Smooth muscle cell (in vitro differentiated cells): ENCODE results near the gene PYURF. TPM values are rescaled to one million over a fixed set of nuclear protein-coding genes. Genes with fewer than 3 reads are reported as not detected.

Source experiments
- DNase-seq: peaks from one replicate; lab custom pipeline; 2025; ENCODE audit not compliant: unreplicated experiment; lab: John Stamatoyannopoulos, UW
- H2AFZ ChIP-seq: fragments of 200-600 bp; sonication (generic); 2 replicates; pipeline ENCODE4 v1.6.0; 2016; ENCODE audit warnings: antibody characterized with exemption, low read depth, mild to moderate bottlenecking
- H3F3A ChIP-seq: fragments of 200-600 bp; sonication (generic); 2 replicates; pipeline ENCODE4 v1.6.0; 2017; ENCODE audit warnings: antibody characterized with exemption, low read depth
- H3K27ac ChIP-seq: fragments of 200-600 bp; sonication (generic); 2 replicates; pipeline ENCODE4 v1.5.1; 2016; ENCODE audit warnings: low read depth, mild to moderate bottlenecking
- H3K27me3 ChIP-seq: fragments of 200-600 bp; sonication (generic); 2 replicates; pipeline ENCODE4 v1.6.1; 2016; ENCODE audit warnings: low read depth, mild to moderate bottlenecking
- H3K36me3 ChIP-seq: fragments of 200-600 bp; sonication (generic); 2 replicates; pipeline ENCODE4 v1.5.1; 2016; ENCODE audit warnings: low read depth
- H3K4me1 ChIP-seq: fragments of 200-600 bp; sonication (generic); 2 replicates; pipeline ENCODE4 v1.5.1; 2016; ENCODE audit warnings: low read depth
- H3K4me2 ChIP-seq: fragments of 200-600 bp; sonication (generic); 2 replicates; pipeline ENCODE4 v1.6.0; 2016; ENCODE audit warnings: mild to moderate bottlenecking
- H3K4me3 ChIP-seq: fragments of 200-600 bp; sonication (generic); 2 replicates; pipeline ENCODE4 v1.5.1; 2016; ENCODE audit warnings: mild to moderate bottlenecking
- H3K79me2 ChIP-seq: fragments of 200-600 bp; sonication (generic); 2 replicates; pipeline ENCODE4 v1.6.0; 2016; ENCODE audit warnings: low read depth, mild to moderate bottlenecking
- H3K9ac ChIP-seq: fragments of 200-600 bp; sonication (generic); 2 replicates; pipeline ENCODE4 v1.6.0; 2016; ENCODE audit warnings: low read depth
- H3K9me3 ChIP-seq: fragments of 200-600 bp; sonication (generic); replicated peaks from 2 replicates; pipeline ENCODE4 v1.5.1; 2016; ENCODE audit warnings: low read depth
- H4K20me1 ChIP-seq: fragments of 200-600 bp; sonication (generic); 2 replicates; pipeline ENCODE4 v1.6.0; 2016; ENCODE audit warnings: low read depth
- whole genome bisulfite sequencing: methylation state at CpG from one replicate; pipeline ENCODE4 v1.1.7; 2016; ENCODE audit warnings: low lambda C conversion rate; 5-methylcytosine and 5-hydroxymethylcytosine counted together
- polyA plus RNA-seq: library from polyadenylated mRNA; unstranded; fragments of >200 nt; fragmentation: Nextera tagmentation; extraction: Ambion mirVana; gene quantifications from 2 replicates; pipeline ENCODE4 v1.2.1, GENCODE V29; 2016
- total RNA-seq: library from RNA; depleted of rRNA; stranded (reverse); fragments of >200 nt; gene quantifications from 2 replicates; pipeline ENCODE4 v1.2.3, GENCODE V29; 2014
- TF ChIP-seq, protein P1 (sequence below): fragments of 200-600 bp; sonication (generic); IDR thresholded peaks from 2 replicates; pipeline ENCODE4 v1.5.1; 2017; ENCODE audit warnings: borderline replicate concordance, mild to moderate bottlenecking, antibody characterized with exemption; ENCODE audit not compliant: insufficient read depth, poor library complexity, severe bottlenecking

PYURF gene
- total RNA-seq, result 92.1 and 105 TPM in 2 replicates
- polyA plus RNA-seq, result 86.6 and 87.7 TPM in 2 replicates

GRCh38 chr4:88523325-88524129, at the start of gene PYURF:
PYURF (minus strand) TSS chr4:88523776; CDS start chr4:88523700, 76 bp downstream.
- H2AFZ ChIP-seq, result peak within 1 kb of the TSS; percentile 95
- H3K79me2 ChIP-seq, result peaks cover 23% of the 10 kb centered on the region
- peak within 1 kb of the TSS; percentile 86 for H3K4me2 ChIP-seq
- H3K9ac ChIP-seq, result peak within 1 kb of the TSS; percentile 70
- H3F3A ChIP-seq, result no peaks in the 10 kb centered on the region
- DNase-seq, result peak; percentile 82
- no peaks in the 10 kb centered on the region for H3K9me3 ChIP-seq
- peak within 1 kb of the TSS; percentile 54 for H3K27ac ChIP-seq
- H3K4me3 ChIP-seq, result peak within 1 kb of the TSS; percentile 70
- under 1% methylated on average over 67 of the region's 68 CpGs for WGBS
- peaks cover 14% of the 10 kb centered on the region for H3K4me1 ChIP-seq
- peaks cover 15% of the 10 kb centered on the region for H4K20me1 ChIP-seq
- no peaks in the 10 kb centered on the region for H3K27me3 ChIP-seq
- TF ChIP-seq, protein P1, sequence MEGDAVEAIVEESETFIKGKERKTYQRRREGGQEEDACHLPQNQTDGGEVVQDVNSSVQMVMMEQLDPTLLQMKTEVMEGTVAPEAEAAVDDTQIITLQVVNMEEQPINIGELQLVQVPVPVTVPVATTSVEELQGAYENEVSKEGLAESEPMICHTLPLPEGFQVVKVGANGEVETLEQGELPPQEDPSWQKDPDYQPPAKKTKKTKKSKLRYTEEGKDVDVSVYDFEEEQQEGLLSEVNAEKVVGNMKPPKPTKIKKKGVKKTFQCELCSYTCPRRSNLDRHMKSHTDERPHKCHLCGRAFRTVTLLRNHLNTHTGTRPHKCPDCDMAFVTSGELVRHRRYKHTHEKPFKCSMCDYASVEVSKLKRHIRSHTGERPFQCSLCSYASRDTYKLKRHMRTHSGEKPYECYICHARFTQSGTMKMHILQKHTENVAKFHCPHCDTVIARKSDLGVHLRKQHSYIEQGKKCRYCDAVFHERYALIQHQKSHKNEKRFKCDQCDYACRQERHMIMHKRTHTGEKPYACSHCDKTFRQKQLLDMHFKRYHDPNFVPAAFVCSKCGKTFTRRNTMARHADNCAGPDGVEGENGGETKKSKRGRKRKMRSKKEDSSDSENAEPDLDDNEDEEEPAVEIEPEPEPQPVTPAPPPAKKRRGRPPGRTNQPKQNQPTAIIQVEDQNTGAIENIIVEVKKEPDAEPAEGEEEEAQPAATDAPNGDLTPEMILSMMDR, result no peak
- H3K36me3 ChIP-seq, result no peaks in the 10 kb centered on the region

GRCh38 chr4:88570001-88570400, 46.4 kb upstream of the PYURF start:
- Histone ChIP-seq H3K27ac (no peak overlapping the region), H3K79me2 (no peaks in the 10 kb centered on the region), H3K9ac (no peak overlapping the region), H3K27me3 (no peaks in the 10 kb centered on the region), H3K4me3 (no peak overlapping the region), H3K4me2 (no peak overlapping the region), H3K36me3 (no peaks in the 10 kb centered on the region), H2AFZ (no peak overlapping the region), H3K9me3 (no peaks in the 10 kb centered on the region), H4K20me1 (no peaks in the 10 kb centered on the region), H3K4me1 (no peaks in the 10 kb centered on the region), H3F3A (no peaks in the 10 kb centered on the region)
- no peak for DNase-seq
- TF ChIP-seq, protein P1, result no peak

DNA sequence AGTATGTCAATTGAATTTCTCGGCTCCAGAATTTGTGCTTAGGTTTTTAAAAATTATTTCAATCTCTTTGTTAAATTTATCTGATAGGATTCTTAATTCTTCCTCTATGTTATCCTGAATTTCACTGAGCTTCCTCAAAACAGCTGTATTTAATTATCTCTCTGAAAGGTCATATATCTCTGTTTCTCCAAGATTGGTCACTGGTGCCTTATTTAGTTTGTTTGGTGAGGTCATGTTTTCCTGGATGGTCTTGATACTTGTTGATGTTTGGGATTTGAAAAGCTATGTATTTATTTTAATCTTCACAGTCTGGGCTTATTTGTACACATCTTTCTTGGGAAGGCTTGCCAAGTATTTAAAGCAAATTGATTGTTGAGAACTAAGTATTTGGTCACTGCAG, 44.0 kb upstream of the PYURF start:
- TF ChIP-seq, protein P1, result no peak
- Histone ChIP-seq H3K9ac (no peak overlapping the region), H2AFZ (no peak overlapping the region), H4K20me1 (no peaks in the 10 kb centered on the region), H3K79me2 (no peaks in the 10 kb centered on the region), H3K4me1 (no peaks in the 10 kb centered on the region), H3K36me3 (no peaks in the 10 kb centered on the region), H3K4me2 (no peak overlapping the region), H3K9me3 (no peaks in the 10 kb centered on the region), H3K27ac (no peak overlapping the region), H3K4me3 (no peak overlapping the region), H3K27me3 (no peaks in the 10 kb centered on the region), H3F3A (no peaks in the 10 kb centered on the region)
- DNase-seq, result no peak
- 88% methylated on average over 1 of the region's 1 CpG for WGBS

- Histone ChIP-seq H3K27ac (no peak overlapping the region), H3F3A (no peaks in the 10 kb centered on the region)
- WGBS, result 91% methylated on average over 7 of the region's 7 CpGs
These were observed 26.2 kb upstream of the PYURF start for GRCh38 chr4:88549815-88550214.

More at GRCh38 chr4:88549815-88550214, 26.2 kb upstream of the PYURF start:
- DNase-seq, result no peak
- TF ChIP-seq, protein P1, result no peak
- Histone ChIP-seq H3K27me3 (no peaks in the 10 kb centered on the region), H3K4me3 (no peak overlapping the region), H3K79me2 (no peaks in the 10 kb centered on the region), H4K20me1 (no peaks in the 10 kb centered on the region), H2AFZ (no peak overlapping the region), H3K4me1 (no peaks in the 10 kb centered on the region), H3K4me2 (no peak overlapping the region), H3K9ac (no peak overlapping the region), H3K36me3 (no peaks in the 10 kb centered on the region), H3K9me3 (no peaks in the 10 kb centered on the region)
